Immature natural killer cell (primary cell): ENCODE data around the gene MCRIP2. TPM values are rescaled to one million over a fixed set of nuclear protein-coding genes. Genes with fewer than 3 reads are reported as not detected.

ENCODE experiments used
- DNase-seq, 3 donors: peaks; one replicate each; pipeline ENCODE4 v3.0.0; 2022; ENCODE audit warnings: mixed read lengths in 1 of 3
- H3K27ac Mint-ChIP-seq, 6 donors: one replicate each; pipeline ENCODE4 v1.8.0; 2020; ENCODE audit warnings: mixed read lengths in 6 of 6, mild to moderate bottlenecking in 5 of 6, inconsistent platforms in 4 of 6, moderate library complexity in 3 of 6
- H3K27me3 Mint-ChIP-seq, 3 donors: one replicate each; pipeline ENCODE4 v1.8.0; 2020 to 2021; ENCODE audit warnings: low read depth in 3 of 3, mild to moderate bottlenecking in 3 of 3, mixed read lengths in 3 of 3, moderate library complexity in 3 of 3, inconsistent platforms in 1 of 3
- H3K36me3 Mint-ChIP-seq, 3 donors: one replicate each; pipeline ENCODE4 v1.8.0; 2020; ENCODE audit warnings: mixed read lengths in 3 of 3, inconsistent platforms in 2 of 3, mild to moderate bottlenecking in 2 of 3
- H3K4me1 Mint-ChIP-seq, 2 donors: one replicate each; pipeline ENCODE4 v1.8.0; 2020; ENCODE audit warnings: inconsistent platforms in 2 of 2, mild to moderate bottlenecking in 2 of 2, mixed read lengths in 2 of 2, moderate library complexity in 1 of 2
- H3K4me3 Mint-ChIP-seq, 5 donors: one replicate each; pipeline ENCODE4 v1.8.0; 2020; ENCODE audit warnings: mild to moderate bottlenecking in 5 of 5, mixed read lengths in 5 of 5, inconsistent platforms in 3 of 5, moderate library complexity in 3 of 5
- H3K9me3 Mint-ChIP-seq, 6 donors: one replicate each; pipeline ENCODE4 v1.8.0; 2020; ENCODE audit warnings: mild to moderate bottlenecking in 6 of 6, mixed read lengths in 6 of 6, inconsistent platforms in 4 of 6, moderate library complexity in 3 of 6
- polyA plus RNA-seq, 3 donors: library from polyadenylated mRNA; unstranded; fragments of 300-500 nt; fragmentation: Illumina TruSeq; gene quantifications; one replicate each; pipeline ENCODE4 v1.2.3, GENCODE V29; 2021

The MCRIP2 gene
- polyA plus RNA-seq, 3 donors from 2014 or later, result 16.8 to 36.3 (median 22.8) TPM

GRCh38 chr16:668519-669171, 27.0 kb downstream of the MCRIP2 start:
- Mint-ChIP-seq H3K27ac (peak overlapping the region in 3 of 6 donors; percentile 34 to 70 (median 62)), H3K4me3 (peak overlapping the region; percentile 58 to 80 (median 69)), H3K36me3 (no peaks in the 10 kb centered on the region), H3K4me1 (peaks cover 6 to 11% of the 10 kb centered on the region in 2 donors), H3K9me3 (no peaks in the 10 kb centered on the region), H3K27me3 (peaks cover 1 to 3% (median 2%) of the 10 kb centered on the region in 3 donors)
- DNase-seq, result no peak

DNA sequence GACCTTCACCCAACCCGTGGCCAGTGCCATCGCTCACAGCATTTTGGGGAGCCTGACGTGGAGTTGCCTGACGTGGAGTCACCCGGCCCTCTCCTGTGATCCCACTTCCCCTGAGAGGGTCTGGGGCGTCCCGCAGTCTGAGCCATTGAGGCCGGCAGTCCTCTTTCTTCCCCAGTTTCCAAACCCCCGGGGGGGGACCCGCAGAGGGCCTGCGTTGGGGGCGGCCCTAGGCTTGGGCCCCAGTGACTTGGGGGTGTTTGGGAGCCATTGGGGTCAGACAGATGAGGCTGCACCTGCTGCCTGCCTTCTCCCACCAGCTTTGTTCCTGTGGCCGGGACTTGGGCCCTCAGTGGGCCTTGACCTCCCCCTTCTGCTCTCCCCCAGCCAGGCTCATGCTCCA, 28.0 kb downstream of the MCRIP2 start:
- Mint-ChIP-seq H3K4me3 (peak overlapping the region; percentile 5 to 80 (median 53)), H3K27ac (peak overlapping the region in 1 of 6 donors; percentile 75), H3K27me3 (peaks cover 1 to 3% (median 2%) of the 10 kb centered on the region in 3 donors)

GRCh38 chr16:670485-671352, 29.1 kb downstream of the MCRIP2 start:
- Mint-ChIP-seq H3K36me3 (no peaks in the 10 kb centered on the region), H3K27ac (peak overlapping the region in 1 of 6 donors; percentile 62), H3K4me3 (peak overlapping the region; percentile 18 to 63 (median 53))

More for the DNA sequence above, 28.0 kb downstream of the MCRIP2 start:
- H3K36me3 Mint-ChIP-seq, result no peaks in the 10 kb centered on the region
- no peak for DNase-seq
- H3K9me3 Mint-ChIP-seq, result no peaks in the 10 kb centered on the region
- peaks cover 6 to 11% of the 10 kb centered on the region in 2 donors for H3K4me1 Mint-ChIP-seq

GRCh38 chr16:671353-672131, 29.9 kb downstream of the MCRIP2 start:
- peaks cover 2 to 6% (median 4%) of the 10 kb centered on the region in 3 donors for H3K27me3 Mint-ChIP-seq
- no peak overlapping the region for H3K4me3 Mint-ChIP-seq
- no peaks in the 10 kb centered on the region for H3K9me3 Mint-ChIP-seq

More at GRCh38 chr16:670485-671352, 29.1 kb downstream of the MCRIP2 start:
- DNase-seq, result no peak
- no peaks in the 10 kb centered on the region for H3K9me3 Mint-ChIP-seq
- H3K27me3 Mint-ChIP-seq, result peaks cover 2 to 6% (median 4%) of the 10 kb centered on the region in 3 donors
- peaks cover 6 to 15% of the 10 kb centered on the region in 2 donors for H3K4me1 Mint-ChIP-seq

DNA sequence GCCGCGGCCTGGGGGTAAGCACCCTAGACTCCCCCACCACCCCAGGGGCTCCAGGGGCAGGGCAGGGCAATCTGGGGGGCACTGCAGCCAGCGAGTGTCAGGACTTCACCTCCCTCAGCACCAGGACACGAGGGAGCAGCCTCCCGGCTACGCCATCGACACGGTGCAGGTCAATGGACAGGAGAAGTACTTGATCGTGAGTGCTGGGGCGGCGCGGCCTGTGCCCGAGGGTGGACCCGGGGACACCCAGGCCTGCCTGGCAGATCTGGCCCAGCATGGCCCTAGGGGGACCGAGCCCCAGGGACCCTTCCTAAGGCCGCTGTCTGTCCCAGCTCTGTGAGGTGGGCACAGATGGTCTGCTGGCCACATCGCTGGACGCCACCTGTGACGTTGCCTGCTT, 30.7 kb downstream of the MCRIP2 start:
- no peaks in the 10 kb centered on the region for H3K9me3 Mint-ChIP-seq
- H3K4me1 Mint-ChIP-seq, result peaks cover 5 to 15% of the 10 kb centered on the region in 2 donors
- H3K27me3 Mint-ChIP-seq, result peaks cover 2 to 8% (median 4%) of the 10 kb centered on the region in 3 donors
- no peak for DNase-seq
- no peaks in the 10 kb centered on the region for H3K36me3 Mint-ChIP-seq
- H3K4me3 Mint-ChIP-seq, result no peak overlapping the region
- no peak overlapping the region for H3K27ac Mint-ChIP-seq

More at GRCh38 chr16:671353-672131, 29.9 kb downstream of the MCRIP2 start:
- no peak for DNase-seq
- H3K36me3 Mint-ChIP-seq, result no peaks in the 10 kb centered on the region
- H3K27ac Mint-ChIP-seq, result no peak overlapping the region
- peaks cover 6 to 15% of the 10 kb centered on the region in 2 donors for H3K4me1 Mint-ChIP-seq

DNA sequence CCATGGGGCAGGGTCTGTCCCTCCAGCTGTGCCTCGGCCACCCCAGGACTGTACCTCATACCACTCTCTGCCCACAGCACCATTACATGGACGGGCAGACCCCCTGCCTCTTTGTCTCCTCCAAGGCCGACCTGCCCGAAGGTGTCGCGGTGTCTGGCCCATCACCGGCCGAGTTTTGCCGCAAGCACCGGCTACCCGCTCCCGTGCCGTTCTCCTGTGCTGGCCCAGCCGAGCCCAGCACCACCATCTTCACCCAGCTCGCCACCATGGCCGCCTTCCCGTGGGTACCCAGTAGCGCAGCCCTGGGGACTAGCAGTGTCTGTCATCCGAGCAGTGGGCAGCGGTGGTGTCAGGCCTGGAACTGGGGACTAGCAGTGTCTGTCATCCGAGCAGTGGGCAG, 31.2 kb downstream of the MCRIP2 start:
- Mint-ChIP-seq H3K4me1 (peaks cover under 1 to 10% of the 10 kb centered on the region in 2 donors), H3K9me3 (no peaks in the 10 kb centered on the region), H3K36me3 (no peaks in the 10 kb centered on the region), H3K27me3 (peaks cover 0 to 8% (median 3%) of the 10 kb centered on the region in 3 donors), H3K4me3 (no peak overlapping the region), H3K27ac (no peak overlapping the region)
- DNase-seq, result no peak

DNA sequence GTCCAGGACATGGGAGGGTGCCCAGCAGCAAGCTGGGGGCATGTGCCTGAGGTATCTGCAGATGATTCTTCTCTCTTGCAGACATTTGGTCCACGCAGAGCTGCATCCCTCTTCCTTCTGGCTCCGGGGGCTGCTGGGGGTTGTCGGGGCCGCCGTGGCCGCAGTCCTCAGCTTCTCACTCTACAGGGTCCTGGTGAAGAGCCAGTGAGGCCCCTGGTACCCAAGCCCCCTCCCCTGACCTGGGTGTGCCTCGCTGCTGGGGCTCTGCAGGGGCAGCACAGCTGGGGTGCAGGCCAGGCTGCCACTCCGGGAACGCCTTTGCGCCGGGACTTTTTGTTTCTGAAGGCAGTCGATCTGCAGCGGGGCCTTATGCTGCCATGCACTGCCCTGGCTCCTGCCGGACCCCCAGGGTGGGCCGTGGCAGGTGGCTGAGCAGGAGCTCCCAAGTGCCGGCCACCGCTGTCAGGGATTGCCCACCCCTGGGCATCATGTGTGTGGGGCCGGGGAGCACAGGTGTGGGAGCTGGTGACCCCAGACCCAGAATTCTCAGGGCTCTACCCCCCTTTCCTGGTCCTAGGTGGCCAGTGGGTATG, 31.9 kb downstream of the MCRIP2 start:
- no peaks in the 10 kb centered on the region for H3K36me3 Mint-ChIP-seq
- H3K27ac Mint-ChIP-seq, result no peak overlapping the region
- H3K4me1 Mint-ChIP-seq, result peaks cover 0 to 10% of the 10 kb centered on the region in 2 donors
- H3K27me3 Mint-ChIP-seq, result peaks cover 0 to 6% (median 3%) of the 10 kb centered on the region in 3 donors
- no peak for DNase-seq
- H3K9me3 Mint-ChIP-seq, result no peaks in the 10 kb centered on the region
- no peak overlapping the region for H3K4me3 Mint-ChIP-seq

- Mint-ChIP-seq H3K9me3 (no peaks in the 10 kb centered on the region), H3K27ac (no peak overlapping the region), H3K36me3 (no peaks in the 10 kb centered on the region), H3K4me1 (peaks cover 0 to 12% of the 10 kb centered on the region in 2 donors), H3K27me3 (peaks cover 0 to 8% (median 5%) of the 10 kb centered on the region in 3 donors), H3K4me3 (no peak overlapping the region)
- no peak for DNase-seq
Measured at GRCh38 chr16:674214-674881, 32.7 kb downstream of the MCRIP2 start.

DNA sequence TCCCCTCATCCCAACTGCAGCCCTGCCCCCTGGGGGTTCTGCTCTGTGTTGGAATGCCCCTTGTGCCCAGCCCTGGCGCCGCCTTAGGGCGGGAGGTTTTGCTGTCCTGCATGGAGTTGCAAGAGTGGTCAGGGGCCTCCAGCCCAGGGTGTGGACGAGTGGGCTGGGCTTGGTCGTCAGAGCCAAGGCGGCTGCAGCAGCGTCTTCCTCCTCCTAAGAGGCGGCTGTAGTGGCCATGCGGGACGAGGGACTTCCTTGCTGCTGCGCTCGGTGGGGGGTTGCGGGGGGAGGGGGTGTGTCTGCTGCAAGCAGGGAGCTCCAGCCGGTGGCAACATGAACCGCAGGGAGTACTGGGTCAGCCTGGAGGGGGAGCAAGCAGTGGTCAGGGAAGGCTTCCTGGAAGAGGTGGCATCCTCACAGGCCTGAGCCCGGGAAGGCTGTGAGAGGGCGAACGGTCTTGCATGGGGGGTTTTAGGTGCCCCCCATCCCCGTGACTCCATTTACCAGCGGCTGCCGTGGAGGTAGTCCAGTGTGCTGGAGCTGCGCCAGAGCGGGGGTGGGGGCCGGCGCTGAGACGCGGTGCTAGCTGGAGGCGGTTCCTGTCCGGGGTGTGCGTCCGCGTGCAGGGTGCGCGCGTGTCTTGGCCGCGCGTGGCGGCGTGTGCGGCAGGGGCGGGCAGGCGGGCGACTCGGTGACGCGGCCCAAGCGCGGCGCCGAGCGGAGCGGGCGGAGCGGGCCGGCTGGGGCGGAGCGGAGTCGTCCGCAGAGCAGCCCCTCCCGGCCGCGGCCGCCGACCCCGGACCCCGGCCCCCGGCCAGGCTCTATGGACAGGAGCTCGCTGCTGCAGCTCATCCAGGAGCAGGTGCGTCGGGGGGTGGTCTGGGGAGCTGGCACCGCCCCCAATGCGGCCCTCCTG, 33.6 kb downstream of the MCRIP2 start, which contains the start of gene RHBDL1:
Gene RHBDL1 (plus strand): TSS at position 704 of the 916 bp plus-strand sequence. CDS start 120 bp downstream, at position 824.
- Mint-ChIP-seq H3K36me3 (no peaks in the 10 kb centered on the region), H3K9me3 (no peaks in the 10 kb centered on the region), H3K4me3 (peak within 1 kb of the TSS in 4 of 5 donors; percentile 12 to 32 (median 16)), H3K27ac (no peak within 1 kb of the TSS), H3K27me3 (peaks cover 0 to 8% (median 7%) of the 10 kb centered on the region in 3 donors), H3K4me1 (peaks cover 0 to 8% of the 10 kb centered on the region in 2 donors)
- peak in 1 of 3 donors; percentile 24 for DNase-seq

GRCh38 chr16:675884-676564, 34.4 kb downstream of the MCRIP2 start:
- H3K36me3 Mint-ChIP-seq, result no peaks in the 10 kb centered on the region
- no peak overlapping the region for H3K4me3 Mint-ChIP-seq
- H3K4me1 Mint-ChIP-seq, result peaks cover 3 to 10% of the 10 kb centered on the region in 2 donors
- no peak overlapping the region for H3K27ac Mint-ChIP-seq
- H3K9me3 Mint-ChIP-seq, result no peaks in the 10 kb centered on the region
- peaks cover 0 to 8% (median 7%) of the 10 kb centered on the region in 3 donors for H3K27me3 Mint-ChIP-seq
- DNase-seq, result no peak

DNA sequence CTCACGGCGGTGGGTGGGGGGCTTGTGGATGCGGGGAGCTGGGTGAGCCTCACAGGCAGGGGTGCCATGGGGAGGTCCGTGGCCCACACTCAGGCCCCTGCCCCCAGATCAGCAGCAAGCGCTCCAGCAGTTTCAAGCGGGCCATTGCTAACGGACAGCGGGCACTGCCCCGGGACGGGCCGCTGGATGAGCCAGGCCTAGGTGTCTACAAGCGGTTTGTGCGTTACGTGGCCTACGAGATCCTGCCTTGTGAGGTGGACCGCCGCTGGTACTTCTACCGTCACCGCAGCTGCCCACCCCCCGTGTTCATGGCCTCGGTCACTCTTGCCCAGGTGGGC, 34.9 kb downstream of the MCRIP2 start:
- Mint-ChIP-seq H3K9me3 (no peaks in the 10 kb centered on the region), H3K4me1 (peaks cover 7 to 15% of the 10 kb centered on the region in 2 donors), H3K4me3 (no peak overlapping the region), H3K27ac (no peak overlapping the region), H3K27me3 (peaks cover 0 to 8% (median 7%) of the 10 kb centered on the region in 3 donors), H3K36me3 (no peaks in the 10 kb centered on the region)
- DNase-seq, result no peak
